Regular cardiac myocyte (primary cell): Measurements from ENCODE around the gene RALB. TPM values are rescaled to one million over a fixed set of nuclear protein-coding genes. Genes with fewer than 3 reads are reported as not detected.

ENCODE experiments used
- total RNA-seq: library from RNA; depleted of rRNA; stranded (reverse); fragments of >200 nt; gene quantifications from 2 replicates; pipeline ENCODE4 v1.2.3, GENCODE V29; 2014

RALB gene, protein sequence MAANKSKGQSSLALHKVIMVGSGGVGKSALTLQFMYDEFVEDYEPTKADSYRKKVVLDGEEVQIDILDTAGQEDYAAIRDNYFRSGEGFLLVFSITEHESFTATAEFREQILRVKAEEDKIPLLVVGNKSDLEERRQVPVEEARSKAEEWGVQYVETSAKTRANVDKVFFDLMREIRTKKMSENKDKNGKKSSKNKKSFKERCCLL
- total RNA-seq: 55.5 and 94.9 TPM in 2 replicates

DNA sequence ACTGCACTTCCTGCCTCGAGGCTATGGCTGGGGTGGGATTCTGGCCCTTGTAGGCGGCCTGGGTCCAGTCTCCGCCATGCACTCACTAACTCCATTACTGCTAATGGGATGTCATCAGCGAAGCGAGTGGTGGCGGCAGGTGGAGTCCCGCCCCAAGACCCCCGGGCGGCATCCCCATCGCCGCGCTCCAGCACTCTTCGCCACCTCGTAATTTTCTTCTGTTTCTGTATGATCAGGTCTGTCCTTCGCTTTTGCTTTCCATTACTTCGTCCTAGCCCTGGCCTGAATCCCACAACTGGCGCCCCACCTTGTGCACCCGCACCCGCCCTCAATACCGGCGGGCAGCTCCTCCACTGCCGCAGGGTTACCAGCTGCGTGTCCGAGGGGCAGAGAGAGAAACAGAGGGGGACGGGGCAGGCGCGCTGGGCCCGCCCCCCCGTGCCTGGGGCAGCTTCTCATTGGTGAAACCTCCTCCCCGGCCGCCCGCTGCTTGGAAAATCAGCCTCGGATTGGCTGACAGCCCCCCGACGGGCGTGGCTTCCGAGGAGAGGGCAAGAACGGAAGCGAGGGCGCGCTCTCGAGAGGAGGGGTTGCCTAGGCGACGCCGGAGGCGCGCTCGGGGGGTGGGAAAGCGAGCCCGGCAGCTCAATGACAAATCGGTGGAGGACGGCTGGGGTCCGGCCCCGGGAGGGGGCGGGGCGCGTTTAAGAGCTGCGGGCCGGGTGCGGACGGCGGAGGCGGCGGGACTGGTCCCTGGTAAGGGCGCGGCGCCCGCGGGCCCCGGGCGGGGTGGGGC, at the start of gene RALB:
Gene RALB (plus strand): TSS at position 628 of the 796 bp plus-strand sequence. CDS start 25,813 bp downstream, outside the sequence.

DNA sequence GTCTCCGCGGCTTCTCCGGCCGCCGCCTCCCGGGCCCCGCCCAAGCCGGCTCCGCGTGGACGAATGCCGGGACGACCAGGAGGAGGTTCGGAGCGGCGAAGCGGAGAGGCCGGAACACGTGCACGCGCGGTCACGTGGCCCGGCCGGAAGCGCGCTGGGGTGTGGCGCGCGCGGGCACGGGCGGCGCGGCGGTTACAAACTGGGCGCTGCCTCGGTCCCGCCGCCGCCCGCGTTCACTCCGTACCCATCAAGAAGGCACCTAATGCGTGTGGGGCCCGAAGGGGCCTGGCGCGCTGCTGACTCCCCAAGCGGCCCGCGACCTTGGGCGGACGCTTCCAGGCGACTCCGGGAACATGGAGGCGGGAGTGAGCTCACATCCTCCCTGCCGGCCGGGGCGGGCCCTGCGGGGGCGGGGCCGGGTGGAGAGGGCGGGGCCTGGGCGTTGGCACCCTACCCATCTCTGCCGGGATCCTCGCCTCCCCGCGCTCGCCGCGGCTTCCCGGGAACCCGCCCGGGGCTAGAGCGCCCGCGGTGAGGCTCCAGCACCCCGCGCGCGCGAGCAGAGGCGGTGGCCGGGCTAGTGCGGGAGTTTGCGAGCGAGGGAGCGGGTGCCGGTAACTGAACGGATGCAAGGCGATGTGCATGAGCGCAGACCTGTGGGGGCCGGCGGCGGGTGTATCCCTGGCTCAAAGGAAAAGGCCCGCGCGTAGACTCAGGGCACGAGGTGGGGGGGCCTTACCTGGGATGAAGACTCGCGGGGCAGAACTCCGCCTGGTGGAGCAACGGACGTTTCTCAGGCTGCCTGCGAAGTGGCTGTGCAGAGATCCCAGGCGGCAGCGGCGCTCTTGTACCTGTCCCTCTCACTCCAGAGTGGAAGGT, 29.4 kb upstream of the RALB start, which contains the start of gene TMEM185B:
Gene TMEM185B (minus strand): TSS at position 367 of the 879 bp plus-strand sequence. CDS start 424 bp downstream, outside the sequence.

Other genes starting within 250 kb of the RALB start
- gene EPB41L5, start 239.8 kb upstream of the RALB start, total RNA-seq: 8.1 and 9.6 TPM in 2 replicates
- 28.6 and 29.0 TPM in 2 replicates for gene TMEM185B, start 29.5 kb upstream of the RALB start, total RNA-seq
- 0.85 TPM in 1 of 2 replicates, not detected in the other for gene INHBB, start 93.3 kb downstream of the RALB start, total RNA-seq